Activated CD4-positive, alpha-beta T cell treated with anti-CD3 and anti-CD28 coated beads for 48 hours (primary cell): ENCODE measurements around the gene CCDC150.
"Not testable (repeated sequence)": the region's sequence is repeated elsewhere in the genome, so short reads cannot be mapped to it uniquely, and the experiment has no call there.

Source experiments
- DNase-seq: peaks from one replicate; pipeline ENCODE4 v3.0.0-alpha.2; 2020

Gene CCDC150

GRCh38 chr2:196718419-196719109, 79.0 kb downstream of the CCDC150 start:
- no peak for DNase-seq

GRCh38 chr2:196719110-196719872, 79.8 kb downstream of the CCDC150 start:
- DNase-seq = no peak

- DNase-seq = no peak
Measured at GRCh38 chr2:196723571-196723970, 84.1 kb downstream of the CCDC150 start.

GRCh38 chr2:196725218-196725617, 85.7 kb downstream of the CCDC150 start:
- DNase-seq = no peak

GRCh38 chr2:196725882-196726281, 86.4 kb downstream of the CCDC150 start:
- no peak for DNase-seq

- DNase-seq = no peak
Measured at GRCh38 chr2:196729418-196729817, 89.9 kb downstream of the CCDC150 start.

- not testable (repeated sequence) for DNase-seq
Measured at GRCh38 chr2:196736646-196737045, 97.1 kb downstream of the CCDC150 start.

- DNase-seq = no peak
Measured at GRCh38 chr2:196737046-196737445, 97.5 kb downstream of the CCDC150 start.

GRCh38 chr2:196739031-196739430, 99.5 kb downstream of the CCDC150 start:
- no peak for DNase-seq

GRCh38 chr2:196742216-196742615, 102.7 kb downstream of the CCDC150 start:
- no peak for DNase-seq

- no peak for DNase-seq
Measured at GRCh38 chr2:196742685-196743084, 103.2 kb downstream of the CCDC150 start.

GRCh38 chr2:196743165-196743564, 103.7 kb downstream of the CCDC150 start:
- DNase-seq = no peak

GRCh38 chr2:196745711-196746110, 106.2 kb downstream of the CCDC150 start:
- no peak for DNase-seq

- DNase-seq = no peak
Measured at GRCh38 chr2:196747400-196747799, 107.9 kb downstream of the CCDC150 start.

GRCh38 chr2:196748123-196748522, 108.6 kb downstream of the CCDC150 start:
- no peak for DNase-seq

GRCh38 chr2:196750291-196750923, 110.9 kb downstream of the CCDC150 start:
- DNase-seq = no peak

GRCh38 chr2:196750977-196751631, 111.6 kb downstream of the CCDC150 start:
- peak; percentile 74 for DNase-seq

- DNase-seq = no peak
Measured at GRCh38 chr2:196758474-196759377, 119.2 kb downstream of the CCDC150 start.

- DNase-seq = no peak
Measured at GRCh38 chr2:196759378-196759706, 119.8 kb downstream of the CCDC150 start.

- DNase-seq = no peak
Measured at GRCh38 chr2:196767101-196767500, 127.6 kb downstream of the CCDC150 start.
